Cardiac muscle cell (in vitro differentiated cells and primary cell): ENCODE measurements around the gene POLR2L. TPM values are rescaled to one million over a fixed set of nuclear protein-coding genes. Genes with fewer than 3 reads are reported as not detected.

Experiments
- DNase-seq, 2 donors: peaks; one replicate each; pipeline versions ENCODE4 v3.0.0 to v3.0.0-alpha.2; 2010 to 2017; ENCODE audit warnings: low read depth in 1 of 2, low spot score in 1 of 2
- H3K27ac ChIP-seq: fragments of 200-600 bp; sonication (generic); 2 replicates; pipeline ENCODE4 v1.5.1; 2016
- H3K27me3 ChIP-seq: fragments of 200-600 bp; sonication (generic); 2 replicates; pipeline ENCODE4 v1.6.0; 2016; ENCODE audit warnings: control low read depth
- H3K36me3 ChIP-seq: fragments of 200-600 bp; sonication (generic); 2 replicates; pipeline ENCODE4 v1.5.1; 2016; ENCODE audit warnings: control low read depth
- H3K4me1 ChIP-seq: fragments of 200-600 bp; sonication (generic); 2 replicates; pipeline ENCODE4 v1.8.1; 2017; ENCODE audit warnings: low read depth, mild to moderate bottlenecking, mixed run types
- H3K4me3 ChIP-seq: fragments of 200-600 bp; sonication (generic); 2 replicates; pipeline ENCODE4 v1.5.1; 2016; ENCODE audit warnings: mild to moderate bottlenecking
- H3K9me3 ChIP-seq: fragments of 200-600 bp; sonication (generic); 2 replicates; pipeline ENCODE4 v1.5.1; 2017; ENCODE audit warnings: low read depth, mild to moderate bottlenecking, control low read depth
- polyA plus RNA-seq: library from polyadenylated mRNA; unstranded; fragments of >200 nt; fragmentation: Nextera tagmentation; extraction: Ambion mirVana; gene quantifications from 2 replicates; pipeline ENCODE4 v1.2.1, GENCODE V29; 2016
- total RNA-seq: library from RNA; depleted of rRNA; stranded (reverse); fragments of >200 nt; gene quantifications from 2 replicates; pipeline ENCODE4 v1.2.3, GENCODE V29; 2016
- TF ChIP-seq, protein P1 (sequence below): IDR thresholded peaks from 2 replicates; pipeline ENCODE4 v1.5.1; 2012; ENCODE audit warnings: low read depth, mild to moderate bottlenecking, low read length

The POLR2L gene
- total and polyA plus RNA-seq, 2 experiments from 2014 or later = 67.3 to 482 TPM

DNA sequence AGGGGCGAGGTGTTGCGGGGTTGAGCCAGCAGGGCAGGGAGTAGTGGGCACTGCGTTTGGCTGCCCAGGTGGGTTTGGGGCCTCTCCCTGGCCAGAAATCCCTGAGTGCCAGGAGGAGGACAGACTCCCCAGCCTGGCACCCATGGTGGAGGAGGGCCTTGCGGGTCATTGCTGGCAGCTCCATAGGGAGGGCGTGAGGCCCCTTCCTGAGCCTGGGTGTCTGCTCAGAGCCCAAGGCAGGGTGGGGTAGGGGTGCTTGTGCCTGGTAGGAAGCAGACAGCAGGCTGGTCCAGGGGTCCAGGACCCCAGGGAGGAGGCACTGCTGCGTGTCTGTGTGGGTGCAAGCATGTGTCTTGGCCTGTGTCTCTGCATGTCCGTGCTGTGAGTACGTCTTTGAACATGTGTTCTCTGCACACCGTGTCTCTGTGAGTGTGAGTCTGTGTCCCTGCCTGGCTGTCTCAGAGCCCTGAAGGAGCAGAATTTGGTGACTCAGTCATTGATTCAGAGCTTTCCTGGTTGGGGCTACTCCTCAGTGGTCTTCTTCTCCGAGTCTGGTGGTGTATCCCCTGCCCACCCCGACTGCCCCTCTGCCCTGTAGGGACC lies 4.3 kb upstream of the POLR2L start:
- TF ChIP-seq, protein P1, sequence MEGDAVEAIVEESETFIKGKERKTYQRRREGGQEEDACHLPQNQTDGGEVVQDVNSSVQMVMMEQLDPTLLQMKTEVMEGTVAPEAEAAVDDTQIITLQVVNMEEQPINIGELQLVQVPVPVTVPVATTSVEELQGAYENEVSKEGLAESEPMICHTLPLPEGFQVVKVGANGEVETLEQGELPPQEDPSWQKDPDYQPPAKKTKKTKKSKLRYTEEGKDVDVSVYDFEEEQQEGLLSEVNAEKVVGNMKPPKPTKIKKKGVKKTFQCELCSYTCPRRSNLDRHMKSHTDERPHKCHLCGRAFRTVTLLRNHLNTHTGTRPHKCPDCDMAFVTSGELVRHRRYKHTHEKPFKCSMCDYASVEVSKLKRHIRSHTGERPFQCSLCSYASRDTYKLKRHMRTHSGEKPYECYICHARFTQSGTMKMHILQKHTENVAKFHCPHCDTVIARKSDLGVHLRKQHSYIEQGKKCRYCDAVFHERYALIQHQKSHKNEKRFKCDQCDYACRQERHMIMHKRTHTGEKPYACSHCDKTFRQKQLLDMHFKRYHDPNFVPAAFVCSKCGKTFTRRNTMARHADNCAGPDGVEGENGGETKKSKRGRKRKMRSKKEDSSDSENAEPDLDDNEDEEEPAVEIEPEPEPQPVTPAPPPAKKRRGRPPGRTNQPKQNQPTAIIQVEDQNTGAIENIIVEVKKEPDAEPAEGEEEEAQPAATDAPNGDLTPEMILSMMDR = no peak
- Histone ChIP-seq H3K27ac (no peak overlapping the region), H3K4me3 (no peak overlapping the region), H3K27me3 (no peaks in the 10 kb centered on the region), H3K4me1 (peaks cover 37% of the 10 kb centered on the region), H3K36me3 (no peaks in the 10 kb centered on the region), H3K9me3 (no peaks in the 10 kb centered on the region)
- DNase-seq = no peak

DNA sequence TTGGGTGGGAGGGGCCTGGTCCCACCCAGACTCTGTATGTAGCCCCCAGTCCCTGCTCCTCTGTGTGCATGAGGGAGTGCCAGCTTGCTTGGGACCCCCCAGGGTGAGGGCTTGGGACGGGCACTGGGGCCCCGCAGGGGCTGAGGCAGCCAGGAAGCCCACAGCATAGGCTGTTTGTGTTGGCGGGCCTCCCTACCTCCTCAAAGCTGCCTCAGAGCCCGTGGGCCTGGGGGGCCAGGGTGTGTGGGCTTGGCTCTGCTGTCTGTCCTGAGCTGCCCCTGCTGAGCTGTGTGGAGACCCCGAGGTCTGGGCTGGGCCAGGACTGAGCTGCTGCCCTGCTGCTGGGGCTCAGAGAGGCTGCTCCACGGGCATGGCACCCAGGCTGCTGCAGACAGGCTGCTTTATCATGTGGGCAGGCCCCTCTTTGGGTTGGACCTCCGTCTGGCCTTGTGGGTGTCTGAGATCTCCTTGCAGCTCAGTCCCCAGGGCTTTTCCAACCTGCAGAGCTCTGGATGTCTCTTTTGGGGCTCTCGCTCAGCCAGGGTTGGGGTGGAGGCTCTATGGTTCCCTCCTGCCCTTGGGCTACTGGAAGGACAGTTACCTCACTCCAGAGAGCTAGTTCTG lies 3.7 kb upstream of the POLR2L start:
- Histone ChIP-seq H3K27ac (no peak overlapping the region), H3K9me3 (no peaks in the 10 kb centered on the region), H3K4me1 (peaks cover 38% of the 10 kb centered on the region), H3K4me3 (no peak overlapping the region), H3K27me3 (no peaks in the 10 kb centered on the region), H3K36me3 (no peaks in the 10 kb centered on the region)
- peak in 1 of 2 donors; percentile 63 for DNase-seq
- TF ChIP-seq, protein P1 = no peak

DNA sequence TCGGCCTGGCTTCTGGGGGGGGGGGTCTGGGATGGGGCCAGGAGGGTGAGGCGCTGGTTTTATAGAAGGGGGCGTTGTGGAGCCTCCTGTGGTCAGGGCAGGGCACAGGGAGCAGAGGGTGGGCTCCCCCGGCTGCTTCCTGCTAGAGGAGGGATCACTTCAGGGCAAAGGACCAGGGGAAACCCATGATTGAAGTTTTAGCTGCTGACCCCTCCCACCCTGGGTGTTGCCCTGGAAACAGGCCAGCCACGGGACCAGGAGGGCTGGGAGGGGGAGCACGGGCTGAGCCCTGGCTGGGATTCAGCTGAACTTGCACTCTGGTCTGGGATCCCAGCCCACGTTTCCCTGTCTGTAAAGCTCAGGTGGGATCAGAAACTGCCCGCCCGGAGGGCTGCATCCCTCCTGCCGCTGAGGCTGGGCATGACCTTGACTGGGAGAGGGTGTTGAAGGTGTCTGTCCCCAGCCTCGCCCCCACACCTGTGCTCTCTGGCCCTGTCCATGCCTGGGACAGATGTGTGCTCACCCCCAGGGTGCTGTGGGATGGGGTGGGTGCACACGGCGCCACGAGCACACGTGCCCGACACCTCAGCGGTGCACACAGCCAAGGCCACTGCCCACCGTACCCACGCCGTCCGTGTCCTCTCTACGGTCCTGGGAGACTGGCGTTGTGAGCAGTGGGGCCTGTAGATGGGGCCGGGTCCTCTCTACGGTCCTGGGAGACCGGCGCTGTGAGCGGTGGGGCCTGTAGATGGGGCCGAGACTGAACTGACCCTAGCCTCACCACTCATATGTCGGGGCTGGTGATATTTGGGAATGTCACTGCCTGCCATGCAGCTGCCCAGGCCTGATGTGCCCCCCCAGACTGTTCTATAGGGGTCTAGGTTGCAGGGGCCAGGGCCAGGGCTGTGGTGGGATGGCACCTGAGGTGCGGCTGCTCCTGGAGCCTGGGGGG lies 2.6 kb upstream of the POLR2L start:
- Histone ChIP-seq H3K27me3 (no peaks in the 10 kb centered on the region), H3K4me1 (peaks cover 34% of the 10 kb centered on the region), H3K4me3 (no peak overlapping the region), H3K27ac (peak overlapping the region; percentile 89), H3K9me3 (no peaks in the 10 kb centered on the region), H3K36me3 (peaks cover 3% of the 10 kb centered on the region)
- DNase-seq = peak; percentile 55 to 98
- TF ChIP-seq, protein P1 = peak; percentile 1

DNA sequence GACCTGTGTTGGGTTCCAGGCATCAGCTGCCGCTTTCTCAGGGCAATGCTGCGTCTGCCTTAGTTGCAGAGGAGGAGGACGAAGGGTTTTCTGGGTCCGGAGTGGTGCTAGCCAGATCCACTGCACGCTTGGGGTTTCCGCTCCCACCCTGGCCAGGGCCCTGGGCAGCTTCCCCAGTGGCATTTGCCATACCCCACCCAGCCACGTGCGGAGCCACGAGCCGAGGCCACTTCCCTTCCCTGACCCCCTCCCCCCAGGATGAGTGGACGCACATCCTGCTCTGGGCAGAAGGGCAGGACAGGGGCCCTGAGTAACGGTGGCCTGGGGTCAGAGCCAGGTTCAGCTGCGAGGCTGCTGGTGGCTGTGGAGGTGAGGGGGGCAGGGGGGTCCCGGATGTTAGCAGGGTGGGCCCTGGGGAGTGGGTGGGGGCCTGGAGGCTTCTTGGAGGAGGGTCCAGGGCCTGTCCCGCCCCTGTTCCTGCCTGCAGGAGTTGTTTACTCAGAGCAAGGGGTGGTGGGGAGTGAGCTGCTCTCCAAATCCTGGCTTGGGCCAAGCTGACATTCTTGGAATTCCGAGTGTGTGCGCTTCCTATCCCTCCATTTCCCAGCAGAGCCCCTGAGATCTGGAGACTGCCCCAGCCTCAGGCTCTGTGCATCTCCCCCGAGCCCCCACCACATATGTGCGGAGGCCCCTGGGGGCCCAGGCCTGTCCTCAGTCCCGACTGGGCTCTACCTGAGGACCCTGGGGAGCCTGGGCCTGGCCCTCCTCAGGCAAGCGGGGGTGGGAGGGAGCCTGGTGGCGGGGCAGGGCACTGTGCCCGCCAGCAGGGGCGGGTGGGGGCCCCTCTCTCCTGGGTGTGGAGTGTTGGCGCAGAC lies 1.7 kb upstream of the POLR2L start:
- Histone ChIP-seq H3K4me1 (peaks cover 34% of the 10 kb centered on the region), H3K27ac (peak overlapping the region; percentile 89)

More for the DNA sequence above, 1.7 kb upstream of the POLR2L start:
- peaks cover 12% of the 10 kb centered on the region for H3K36me3 ChIP-seq
- H3K4me3 ChIP-seq = peak overlapping the region; percentile 98
- no peaks in the 10 kb centered on the region for H3K27me3 ChIP-seq
- H3K9me3 ChIP-seq = no peaks in the 10 kb centered on the region
- DNase-seq = peak; percentile 83 to 98
- TF ChIP-seq, protein P1 = peak; percentile 1
